ENCODE results near the gene PSMA5. TPM values are rescaled to one million over a fixed set of nuclear protein-coding genes. Genes with fewer than 3 reads are reported as not detected.
A peak's percentile ranks its signal among the peaks of the same experiment; 100 is the strongest.

Gene PSMA5
- total RNA-seq, 1 donor from 2014 or later = 55.4 TPM

DNA sequence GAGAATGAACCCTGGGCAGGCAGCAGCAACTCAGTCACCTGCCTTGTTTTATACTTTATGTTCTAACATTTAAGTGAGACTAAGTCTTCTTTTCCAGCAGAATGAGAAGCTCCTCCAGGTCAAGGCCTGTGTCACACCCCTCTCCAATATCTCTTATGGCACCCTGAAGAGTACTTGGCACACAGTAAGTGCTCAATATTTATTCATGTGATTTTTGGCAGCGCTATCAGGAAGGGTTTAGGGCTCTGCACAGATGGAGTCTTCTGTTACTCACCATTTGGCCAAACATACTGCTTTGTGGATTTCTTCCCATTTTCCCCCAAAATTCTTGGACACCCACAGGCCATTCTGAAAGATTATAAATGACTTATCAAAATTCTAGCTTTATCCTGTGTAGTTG is 75.6 kb downstream of the PSMA5 start:
- Histone ChIP-seq H3K4me1 (peaks cover 28% of the 10 kb centered on the region), H3K27ac (no peak overlapping the region), H3K9me3 (no peaks in the 10 kb centered on the region), H3K36me3 (peaks cover 83% of the 10 kb centered on the region), H3K4me3 (no peak overlapping the region), H3K27me3 (ENCODE audit: low read depth) (no peaks in the 10 kb centered on the region)
- TF ChIP-seq, protein P1, sequence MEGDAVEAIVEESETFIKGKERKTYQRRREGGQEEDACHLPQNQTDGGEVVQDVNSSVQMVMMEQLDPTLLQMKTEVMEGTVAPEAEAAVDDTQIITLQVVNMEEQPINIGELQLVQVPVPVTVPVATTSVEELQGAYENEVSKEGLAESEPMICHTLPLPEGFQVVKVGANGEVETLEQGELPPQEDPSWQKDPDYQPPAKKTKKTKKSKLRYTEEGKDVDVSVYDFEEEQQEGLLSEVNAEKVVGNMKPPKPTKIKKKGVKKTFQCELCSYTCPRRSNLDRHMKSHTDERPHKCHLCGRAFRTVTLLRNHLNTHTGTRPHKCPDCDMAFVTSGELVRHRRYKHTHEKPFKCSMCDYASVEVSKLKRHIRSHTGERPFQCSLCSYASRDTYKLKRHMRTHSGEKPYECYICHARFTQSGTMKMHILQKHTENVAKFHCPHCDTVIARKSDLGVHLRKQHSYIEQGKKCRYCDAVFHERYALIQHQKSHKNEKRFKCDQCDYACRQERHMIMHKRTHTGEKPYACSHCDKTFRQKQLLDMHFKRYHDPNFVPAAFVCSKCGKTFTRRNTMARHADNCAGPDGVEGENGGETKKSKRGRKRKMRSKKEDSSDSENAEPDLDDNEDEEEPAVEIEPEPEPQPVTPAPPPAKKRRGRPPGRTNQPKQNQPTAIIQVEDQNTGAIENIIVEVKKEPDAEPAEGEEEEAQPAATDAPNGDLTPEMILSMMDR (IDR thresholded peaks at IDR 0.05) = no peak
- DNase-seq = no peak
- ATAC-seq = peak; percentile 86 to 95
- intact Hi-C loops (cut with DNase I) = no loop called here

- ATAC-seq (peak; percentile 12 to 28), DNase-seq (no peak)
- peaks cover 28% of the 10 kb centered on the region for H3K4me1 ChIP-seq
- H3K9me3 ChIP-seq = no peaks in the 10 kb centered on the region
- H3K4me3 ChIP-seq = no peak overlapping the region
- no peaks in the 10 kb centered on the region for H3K27me3 ChIP-seq (ENCODE audit: low read depth)
- intact Hi-C loops (cut with DNase I) = no loop called here
- no peak overlapping the region for H3K27ac ChIP-seq
- peaks cover 87% of the 10 kb centered on the region for H3K36me3 ChIP-seq
- TF ChIP-seq, protein P1 (IDR thresholded peaks at IDR 0.05) = no peak
These were observed 76.1 kb downstream of the PSMA5 start for GRCh38 chr1:109350182-109350581.

Other genes starting within 250 kb of the PSMA5 start
- 188 TPM for gene SARS1, start 212.5 kb downstream of the PSMA5 start, total RNA-seq
- gene CELSR2, start 176.9 kb downstream of the PSMA5 start, total RNA-seq = 7.2 TPM
- gene PSRC1, start 143.3 kb downstream of the PSMA5 start, total RNA-seq = 4.2 TPM
- 2.8 TPM for gene MYBPHL, start 119.4 kb downstream of the PSMA5 start, total RNA-seq
- 178 TPM for gene SORT1, start 28.5 kb downstream of the PSMA5 start, total RNA-seq
- gene SYPL2, start 40.1 kb upstream of the PSMA5 start, total RNA-seq = 1.5 TPM
- 3.8 TPM for gene ATXN7L2, start 57.5 kb upstream of the PSMA5 start, total RNA-seq
- gene CYB561D1, start 67.6 kb upstream of the PSMA5 start, total RNA-seq = 15.1 TPM
- gene AMIGO1, start 83.3 kb upstream of the PSMA5 start, total RNA-seq = 9.1 TPM
- gene GPR61, start 113.4 kb upstream of the PSMA5 start, total RNA-seq = not detected
- gene GNAI3, start 122.2 kb upstream of the PSMA5 start, total RNA-seq = 6.7 TPM
- not detected for gene GNAT2, start 193.2 kb upstream of the PSMA5 start, total RNA-seq
- 55.9 TPM for gene AMPD2, start 193.4 kb upstream of the PSMA5 start, total RNA-seq
- 15.7 TPM for gene GSTM4, start 229.7 kb upstream of the PSMA5 start, total RNA-seq
- gene GSTM2, start 241.6 kb upstream of the PSMA5 start, total RNA-seq = 35.7 TPM